ENCODE data around the gene SLC35A2.
"Not testable (repeated sequence)": the region's sequence is repeated elsewhere in the genome, so short reads cannot be mapped to it uniquely, and the experiment has no call there.

The SLC35A2 gene

DNA sequence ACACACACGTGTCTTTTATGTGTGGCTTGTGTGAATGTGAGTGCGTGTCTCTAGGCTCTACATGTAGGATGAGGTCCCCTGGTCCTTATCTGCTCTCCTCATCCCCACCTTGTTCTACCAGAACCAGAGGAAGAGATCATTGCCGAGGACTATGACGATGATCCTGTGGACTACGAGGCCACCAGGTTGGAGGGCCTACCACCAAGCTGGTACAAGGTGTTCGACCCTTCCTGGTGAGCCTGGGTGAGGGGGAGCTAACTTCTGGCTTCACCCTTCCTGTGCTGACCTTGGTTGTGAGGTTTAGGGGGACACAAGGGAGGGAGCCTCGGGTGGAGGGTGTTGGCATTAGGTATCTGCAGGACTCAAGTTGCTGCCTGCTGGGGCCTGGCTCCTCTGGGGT is 10.4 kb downstream of the SLC35A2 start:
- no peak for DNase-seq

DNA sequence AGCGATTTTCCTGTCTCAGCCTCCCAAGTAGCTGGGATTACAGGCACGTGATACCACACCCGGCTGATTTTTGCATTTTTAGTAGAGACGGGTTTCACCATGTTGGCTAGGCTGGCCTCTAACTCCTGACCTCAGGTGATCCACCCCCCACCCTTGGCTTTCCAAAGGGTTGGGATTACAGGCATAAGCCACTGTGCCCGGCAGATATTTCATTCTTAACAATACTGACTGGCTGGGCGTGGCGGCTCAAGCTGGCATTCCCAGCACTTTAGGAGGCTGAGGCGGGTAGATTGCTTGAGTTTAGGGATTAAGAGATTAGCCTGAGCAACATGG is 12.4 kb downstream of the SLC35A2 start:
- no peak for DNase-seq

- DNase-seq, result peak; percentile 93
Measured at GRCh38 chrX:48897625-48898306, 13.7 kb downstream of the SLC35A2 start, which contains the start of the genes PQBP1 and TIMM17B. Gene PQBP1, plus strand, starts transcription at chrX:48897930. Its CDS starts 580 bp downstream, at chrX:48898510. Gene TIMM17B, minus strand, starts transcription at chrX:48897768. Its CDS starts 19 bp downstream, at chrX:48897749.

- DNase-seq, result peak; percentile 75 to 83
Measured at GRCh38 chrX:48897157-48897624, 14.3 kb downstream of the SLC35A2 start.

DNA sequence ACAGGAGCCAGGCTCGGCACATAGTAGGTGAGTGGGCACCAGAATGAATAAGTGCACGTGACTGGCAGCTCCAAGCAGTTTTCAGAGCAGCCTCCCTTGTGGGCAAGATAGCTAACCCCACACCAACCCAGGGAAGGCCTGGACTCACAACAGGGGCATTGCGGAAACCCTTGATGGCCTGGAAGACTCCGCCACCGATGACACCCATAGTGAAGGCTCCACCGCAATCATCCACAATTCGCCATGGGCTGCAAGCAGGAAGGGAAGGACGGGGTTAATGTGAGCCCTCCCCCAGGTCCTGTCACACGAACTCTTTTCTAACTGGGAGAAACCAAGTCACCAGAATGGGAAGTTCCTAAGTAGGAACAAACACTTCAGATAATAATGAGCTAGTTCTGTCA is 14.8 kb downstream of the SLC35A2 start:
- DNase-seq, result no peak

DNA sequence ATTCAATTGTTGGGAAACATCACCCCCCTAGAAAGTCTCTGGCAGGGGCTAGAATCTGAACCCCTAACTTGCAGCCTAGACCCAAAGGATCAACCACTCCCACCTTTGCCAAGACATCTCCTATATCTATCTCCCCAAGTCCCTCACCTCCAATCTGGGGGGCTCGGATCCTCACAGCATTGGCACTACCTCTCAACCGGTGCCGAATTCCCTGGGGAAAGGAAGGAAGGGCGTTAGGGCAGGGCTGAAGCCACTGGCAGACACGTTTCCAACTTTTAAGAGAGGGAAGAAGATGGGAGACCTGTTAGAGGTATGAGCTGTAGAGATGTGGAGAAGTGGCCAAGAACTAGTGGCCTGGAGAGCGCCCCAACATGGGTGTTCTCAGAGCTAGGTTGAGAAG is 16.6 kb downstream of the SLC35A2 start:
- DNase-seq, result no peak

GRCh38 chrX:48893556-48894348 is 17.7 kb downstream of the SLC35A2 start:
- no peak for DNase-seq

DNA sequence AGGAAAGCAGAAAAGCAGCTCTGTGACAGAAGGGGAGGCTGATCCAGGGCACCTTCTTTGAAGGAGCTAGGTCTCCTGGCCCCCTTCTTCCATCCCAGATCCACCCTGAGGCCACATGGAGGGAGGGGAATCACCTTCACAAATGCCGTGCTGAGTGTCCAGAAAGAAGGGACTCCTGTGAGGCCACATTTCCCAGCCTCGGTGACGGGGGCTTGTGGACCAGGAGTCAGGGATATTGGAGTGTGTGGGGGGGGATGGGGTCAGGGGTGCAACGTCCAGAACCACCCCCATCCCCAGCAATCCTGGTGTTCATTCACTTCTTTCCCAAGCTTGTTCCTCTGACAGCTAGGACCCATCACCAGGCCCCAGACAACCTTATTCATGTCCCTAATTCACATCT is 18.6 kb downstream of the SLC35A2 start:
- no peak for DNase-seq

DNA sequence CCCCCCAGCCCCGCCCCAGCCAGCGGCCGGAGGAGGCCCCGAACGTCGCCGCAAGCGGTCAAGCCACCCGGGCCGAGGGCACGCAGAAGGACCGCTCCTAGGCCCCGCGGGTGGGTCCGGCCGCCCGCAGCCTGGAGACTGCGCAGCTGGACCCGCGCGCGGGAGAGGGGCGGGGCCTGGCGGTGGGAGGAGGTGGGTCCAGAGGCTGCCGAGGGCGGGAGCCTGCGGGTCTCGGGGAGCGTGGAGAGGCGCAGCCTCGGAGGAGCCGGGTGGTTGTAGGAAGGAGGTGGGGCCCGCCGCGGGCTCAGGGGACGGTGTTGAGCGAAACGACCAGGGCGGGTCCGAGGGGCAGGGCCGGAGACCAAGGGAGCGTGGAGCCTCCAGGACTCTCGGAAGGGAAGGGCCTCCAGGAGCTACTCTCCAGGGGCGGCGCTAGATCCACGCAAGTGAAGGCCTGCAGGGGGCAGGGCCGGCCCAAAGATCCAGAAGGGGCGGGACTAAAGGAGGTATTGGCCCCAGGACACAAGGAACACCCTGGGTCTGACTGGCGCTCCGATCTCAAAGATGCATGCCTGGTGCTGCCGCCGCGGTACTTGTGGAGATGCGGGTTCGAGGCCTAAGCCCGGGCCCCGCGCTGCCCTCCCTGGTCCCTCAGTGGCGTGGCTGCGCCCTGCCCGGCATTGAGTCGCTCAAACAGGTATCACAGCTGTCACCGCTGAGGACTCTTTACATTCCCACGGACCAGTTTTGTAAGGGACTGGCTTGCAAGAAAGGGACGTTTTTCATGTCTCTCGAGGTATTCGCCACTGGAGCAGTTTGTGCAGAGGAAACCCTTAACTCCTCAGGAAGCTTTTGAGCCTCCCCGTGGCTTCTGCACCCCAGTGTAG is 19.8 kb downstream of the SLC35A2 start:
- peak; percentile 80 to 84 for DNase-seq

DNA sequence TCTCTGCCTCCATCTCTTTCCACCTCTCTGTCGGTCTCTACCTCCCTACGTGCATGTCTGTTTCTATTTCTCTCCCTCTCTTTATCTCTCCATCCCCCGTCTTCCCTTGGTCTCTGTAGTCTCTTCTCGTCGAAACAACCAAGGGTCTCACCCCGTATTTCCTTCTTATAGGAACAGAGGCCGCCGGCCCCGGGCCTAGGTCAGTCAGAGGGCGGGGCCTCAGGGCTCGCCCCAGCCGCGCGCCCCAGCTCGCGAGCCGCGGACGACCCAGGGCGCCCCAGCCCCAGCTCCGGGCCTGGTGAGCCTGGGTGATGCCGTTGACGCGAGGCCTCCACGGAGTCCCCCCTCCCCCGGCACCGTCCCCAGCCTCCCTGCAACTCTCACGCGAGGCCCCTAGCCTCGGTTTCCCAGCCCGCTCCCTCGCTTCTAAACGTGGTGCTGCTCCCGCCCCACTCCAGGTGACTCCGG is 20.5 kb downstream of the SLC35A2 start:
- DNase-seq, result peak in 1 of 2 donors; percentile 31

DNA sequence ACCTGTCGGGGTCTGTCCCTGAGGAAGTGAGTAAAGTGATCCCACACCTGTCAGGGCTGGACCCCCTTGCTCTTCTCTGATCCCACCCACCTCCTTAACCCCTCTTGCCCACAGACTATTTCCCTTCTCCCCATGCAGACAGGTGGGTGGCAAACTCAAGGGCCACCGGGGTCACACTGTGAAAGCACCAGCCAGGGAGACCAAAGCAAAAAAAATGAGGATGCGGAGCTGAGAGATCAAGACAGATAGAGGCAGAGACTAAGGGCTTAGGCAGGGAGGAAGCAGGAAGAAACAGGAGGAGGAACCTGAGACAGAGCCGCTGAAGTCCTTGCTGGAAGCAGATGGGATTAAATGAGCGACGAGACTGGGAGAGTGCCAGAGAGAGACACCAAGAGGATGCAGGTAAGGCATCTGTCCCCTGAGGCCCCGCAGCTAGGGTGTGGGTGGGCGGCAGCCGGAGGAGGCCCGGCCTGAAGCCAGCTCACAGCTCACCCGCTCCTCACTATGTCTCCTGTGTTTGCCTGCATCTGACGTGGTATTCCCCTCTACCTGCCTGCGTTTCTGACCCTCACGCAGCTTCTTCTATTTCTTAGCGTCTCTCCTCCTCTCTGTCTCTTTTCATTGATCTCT is 21.0 kb downstream of the SLC35A2 start:
- DNase-seq, result no peak

- DNase-seq, result not testable (repeated sequence)
Measured at GRCh38 chrX:48886586-48886985, 24.9 kb downstream of the SLC35A2 start.

DNA sequence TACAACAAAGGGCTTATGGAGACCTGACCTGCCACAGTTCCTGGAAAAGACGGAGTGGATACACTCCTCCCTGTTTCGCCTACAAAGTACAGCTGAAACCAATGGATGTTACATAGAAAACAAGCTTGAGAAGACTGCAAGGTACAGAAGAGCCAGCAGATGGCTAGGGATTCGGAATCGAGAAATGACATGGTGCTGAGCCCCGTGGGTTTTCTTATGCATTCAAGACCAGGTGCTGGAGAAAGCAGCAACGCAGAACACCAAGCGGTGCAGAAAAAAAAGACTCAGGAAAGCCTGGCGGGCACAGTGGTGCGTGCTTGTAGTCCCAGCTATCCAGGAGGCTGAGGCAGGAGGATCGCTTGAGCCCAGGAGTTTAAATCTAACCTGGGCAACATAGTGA is 27.7 kb downstream of the SLC35A2 start:
- DNase-seq, result no peak

DNA sequence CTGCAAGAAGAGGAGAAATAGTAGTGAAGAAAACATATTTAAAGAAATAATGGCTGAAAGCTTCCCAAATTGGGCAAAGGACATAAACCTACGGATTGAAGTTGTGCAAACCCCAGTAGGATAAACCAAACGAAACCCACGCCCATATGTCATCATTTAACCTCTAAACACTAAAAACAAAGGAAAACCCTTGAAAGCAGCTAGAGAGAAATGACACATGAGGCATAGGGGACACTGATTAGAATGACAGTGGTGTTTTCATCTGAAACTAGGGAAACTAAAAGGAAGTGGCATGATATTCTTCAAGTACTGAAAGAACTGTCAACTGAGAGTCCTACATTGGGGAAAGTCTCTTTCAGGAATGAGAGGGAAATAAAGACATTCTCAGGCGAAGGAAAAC is 34.5 kb downstream of the SLC35A2 start:
- not testable (repeated sequence) for DNase-seq

GRCh38 chrX:48872017-48872416 is 39.4 kb downstream of the SLC35A2 start:
- DNase-seq, result not testable (repeated sequence)

GRCh38 chrX:48864210-48864609 is 47.2 kb downstream of the SLC35A2 start:
- no peak for DNase-seq

DNA sequence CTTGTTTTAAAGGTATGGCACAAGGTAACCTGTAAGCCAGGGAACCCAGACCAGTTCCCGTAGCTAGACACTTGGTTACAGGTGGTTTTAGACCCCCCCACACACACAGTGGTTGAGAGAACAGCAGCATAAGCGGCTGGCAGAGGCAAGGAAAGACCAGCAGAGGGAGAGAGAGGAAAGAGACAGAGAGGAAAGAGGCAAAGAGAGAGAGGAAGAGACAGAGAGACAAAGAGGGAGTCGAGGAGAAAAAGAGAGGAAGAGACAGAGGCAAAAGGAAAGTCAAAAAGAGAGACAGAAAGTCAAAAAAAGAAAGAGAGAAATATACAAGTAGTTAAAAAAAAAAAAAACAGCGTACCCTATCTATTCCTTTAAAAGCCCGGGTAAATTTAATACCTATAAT is 56.5 kb downstream of the SLC35A2 start:
- DNase-seq, result peak in 1 of 2 donors; percentile 30

DNA sequence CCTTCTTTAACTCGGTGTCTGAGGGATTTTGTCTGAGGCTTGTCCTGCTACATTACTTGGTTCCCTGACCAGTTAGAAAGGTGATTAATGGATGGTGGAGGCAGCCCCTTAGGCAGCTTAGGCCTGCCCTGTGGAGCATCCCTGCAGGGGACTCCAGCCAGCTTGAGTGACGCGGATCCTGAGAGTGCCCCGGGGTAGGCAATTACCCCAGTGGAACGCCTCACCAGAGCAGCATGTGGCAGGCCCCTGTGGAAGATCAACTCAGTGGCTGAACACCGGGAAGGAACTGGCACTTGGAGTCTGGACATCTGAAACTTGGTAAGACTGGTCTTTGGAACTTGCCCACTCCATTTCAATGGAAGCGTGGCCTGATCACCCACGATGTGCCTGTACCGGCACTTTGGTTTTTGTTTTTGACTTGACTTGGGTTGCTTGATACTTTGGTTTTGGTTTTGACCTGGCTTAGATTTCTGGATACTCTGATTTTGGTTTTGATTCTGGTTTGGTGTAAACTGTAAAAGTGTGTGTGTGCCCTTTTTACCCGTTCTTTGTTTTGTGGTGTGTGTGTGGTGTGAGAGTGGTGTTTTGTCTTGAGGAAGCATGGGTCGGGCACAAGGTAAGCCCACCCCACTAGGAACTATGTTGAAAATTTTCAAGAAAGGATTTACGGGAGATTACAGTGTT is 57.2 kb downstream of the SLC35A2 start:
- DNase-seq, result not testable (repeated sequence)

GRCh38 chrX:48853494-48853893 is 58.0 kb downstream of the SLC35A2 start:
- not testable (repeated sequence) for DNase-seq
